Osteocyte (in vitro differentiated cells): Measurements from ENCODE around the gene CIBAR2. TPM values are rescaled to one million over a fixed set of nuclear protein-coding genes. Genes with fewer than 3 reads are reported as not detected.

ENCODE experiments used
- DNase-seq: peaks from one replicate; pipeline ENCODE4 v3.0.0; 2021; ENCODE audit warnings: mixed read lengths; ENCODE audit not compliant: unreplicated experiment; ENCODE audit errors: extremely low spot score
- H3K27ac Mint-ChIP-seq: one replicate; pipeline ENCODE4 v1.8.0; 2021; ENCODE audit warnings: mild to moderate bottlenecking, mixed read lengths; ENCODE audit not compliant: unreplicated experiment
- H3K27me3 Mint-ChIP-seq: one replicate; pipeline ENCODE4 v1.8.0; 2021; ENCODE audit warnings: mixed read lengths; ENCODE audit not compliant: unreplicated experiment
- H3K36me3 Mint-ChIP-seq: one replicate; pipeline ENCODE4 v1.8.0; 2021; ENCODE audit warnings: mixed read lengths; ENCODE audit not compliant: unreplicated experiment
- H3K4me1 Mint-ChIP-seq: one replicate; pipeline ENCODE4 v1.8.0; 2021; ENCODE audit warnings: mixed read lengths; ENCODE audit not compliant: unreplicated experiment
- H3K4me3 Mint-ChIP-seq: one replicate; pipeline ENCODE4 v1.8.0; 2021; ENCODE audit warnings: mild to moderate bottlenecking, moderate library complexity, mixed read lengths; ENCODE audit not compliant: unreplicated experiment
- H3K9me3 Mint-ChIP-seq: one replicate; pipeline ENCODE4 v1.8.0; 2021; ENCODE audit warnings: mixed read lengths; ENCODE audit not compliant: unreplicated experiment
- total RNA-seq: library from RNA; stranded (reverse); gene quantifications from 2 replicates; pipeline ENCODE4 v1.2.1, GENCODE V29; 2021
- TF ChIP-seq, protein P1 (sequence below): fragments of 200-600 bp; sonication (generic); IDR thresholded peaks from 2 replicates; pipeline ENCODE4 v1.5.0; 2021; ENCODE audit warnings: antibody characterized with exemption, mild to moderate bottlenecking, moderate library complexity

The CIBAR2 gene
- total RNA-seq, 1 donor from 2014 or later = not detected

DNA sequence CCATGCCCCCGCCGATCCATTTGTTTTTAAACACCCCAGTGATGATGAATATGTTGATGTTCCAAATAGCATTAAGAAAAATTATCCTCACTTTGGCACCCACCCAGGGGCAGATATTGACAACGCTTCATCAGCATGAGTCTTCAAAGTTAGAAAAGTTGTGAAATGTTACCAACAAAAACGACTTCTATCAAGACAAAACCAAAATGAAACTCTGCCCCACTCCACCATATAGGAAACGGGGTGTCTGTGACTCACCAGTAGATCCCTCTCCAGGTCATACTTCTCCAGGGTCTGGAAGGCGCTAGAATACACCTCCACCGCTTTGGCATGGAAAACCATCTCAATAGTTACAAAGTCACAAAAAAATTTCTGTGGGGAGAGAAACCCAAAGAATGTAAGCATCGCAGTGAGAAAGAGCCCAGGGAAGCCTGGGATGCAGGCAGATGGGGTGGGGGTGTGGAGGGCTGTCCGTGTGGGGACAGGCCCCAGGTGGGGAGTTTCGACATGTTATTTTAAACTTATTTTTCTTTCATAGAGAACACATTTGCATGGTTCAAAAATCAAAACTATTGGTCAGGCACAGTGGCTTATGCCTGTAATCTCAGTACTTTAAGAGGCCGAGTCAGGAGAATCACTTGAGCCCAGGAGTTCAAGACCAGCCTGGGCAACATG lies 10.2 kb downstream of the CIBAR2 start:
- Mint-ChIP-seq H3K4me3 (no peak overlapping the region), H3K4me1 (no peaks in the 10 kb centered on the region), H3K27me3 (peaks cover 21% of the 10 kb centered on the region), H3K36me3 (no peaks in the 10 kb centered on the region), H3K27ac (no peak overlapping the region), H3K9me3 (no peaks in the 10 kb centered on the region)
- TF ChIP-seq, protein P1, sequence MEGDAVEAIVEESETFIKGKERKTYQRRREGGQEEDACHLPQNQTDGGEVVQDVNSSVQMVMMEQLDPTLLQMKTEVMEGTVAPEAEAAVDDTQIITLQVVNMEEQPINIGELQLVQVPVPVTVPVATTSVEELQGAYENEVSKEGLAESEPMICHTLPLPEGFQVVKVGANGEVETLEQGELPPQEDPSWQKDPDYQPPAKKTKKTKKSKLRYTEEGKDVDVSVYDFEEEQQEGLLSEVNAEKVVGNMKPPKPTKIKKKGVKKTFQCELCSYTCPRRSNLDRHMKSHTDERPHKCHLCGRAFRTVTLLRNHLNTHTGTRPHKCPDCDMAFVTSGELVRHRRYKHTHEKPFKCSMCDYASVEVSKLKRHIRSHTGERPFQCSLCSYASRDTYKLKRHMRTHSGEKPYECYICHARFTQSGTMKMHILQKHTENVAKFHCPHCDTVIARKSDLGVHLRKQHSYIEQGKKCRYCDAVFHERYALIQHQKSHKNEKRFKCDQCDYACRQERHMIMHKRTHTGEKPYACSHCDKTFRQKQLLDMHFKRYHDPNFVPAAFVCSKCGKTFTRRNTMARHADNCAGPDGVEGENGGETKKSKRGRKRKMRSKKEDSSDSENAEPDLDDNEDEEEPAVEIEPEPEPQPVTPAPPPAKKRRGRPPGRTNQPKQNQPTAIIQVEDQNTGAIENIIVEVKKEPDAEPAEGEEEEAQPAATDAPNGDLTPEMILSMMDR = no peak
- DNase-seq = no peak

GRCh38 chr16:85100265-85100664 lies 12.0 kb downstream of the CIBAR2 start:
- H3K4me3 Mint-ChIP-seq = no peak overlapping the region
- TF ChIP-seq, protein P1 = no peak
- DNase-seq = no peak
- H3K27ac Mint-ChIP-seq = no peak overlapping the region
- H3K36me3 Mint-ChIP-seq = no peaks in the 10 kb centered on the region
- peaks cover 19% of the 10 kb centered on the region for H3K27me3 Mint-ChIP-seq
- H3K4me1 Mint-ChIP-seq = no peaks in the 10 kb centered on the region
- H3K9me3 Mint-ChIP-seq = no peaks in the 10 kb centered on the region

GRCh38 chr16:85098565-85098964 lies 13.7 kb downstream of the CIBAR2 start:
- Mint-ChIP-seq H3K27ac (no peak overlapping the region), H3K4me3 (no peak overlapping the region), H3K9me3 (no peaks in the 10 kb centered on the region), H3K4me1 (no peaks in the 10 kb centered on the region), H3K36me3 (no peaks in the 10 kb centered on the region), H3K27me3 (peaks cover 33% of the 10 kb centered on the region)
- TF ChIP-seq, protein P1 = no peak
- no peak for DNase-seq

DNA sequence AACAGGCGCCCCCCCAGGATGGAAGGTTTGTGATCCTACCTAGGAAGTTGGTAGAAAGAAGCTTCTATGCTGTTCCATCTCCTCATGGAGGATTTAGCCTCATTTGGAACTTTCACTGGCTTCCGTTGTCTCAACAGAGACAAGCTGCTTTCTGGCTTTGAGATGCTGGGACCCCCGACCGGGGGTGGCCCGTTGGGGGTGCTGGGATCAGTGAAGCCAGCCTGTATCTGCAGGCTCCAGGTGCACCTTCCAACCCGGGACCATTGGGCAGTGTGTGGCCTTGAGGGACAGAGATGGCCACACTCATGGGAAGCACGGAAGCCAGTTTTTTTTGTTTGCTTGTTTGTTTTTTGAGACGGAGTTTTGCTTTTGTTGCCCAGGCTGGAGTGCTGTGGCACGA lies 15.4 kb downstream of the CIBAR2 start:
- H3K27ac Mint-ChIP-seq = no peak overlapping the region
- no peaks in the 10 kb centered on the region for H3K9me3 Mint-ChIP-seq
- DNase-seq = no peak
- H3K36me3 Mint-ChIP-seq = no peaks in the 10 kb centered on the region
- H3K4me1 Mint-ChIP-seq = no peaks in the 10 kb centered on the region
- H3K27me3 Mint-ChIP-seq = peaks cover 32% of the 10 kb centered on the region
- TF ChIP-seq, protein P1 = no peak
- no peak overlapping the region for H3K4me3 Mint-ChIP-seq

GRCh38 chr16:85094812-85095211 lies 17.5 kb downstream of the CIBAR2 start:
- DNase-seq = no peak
- H3K4me1 Mint-ChIP-seq = no peaks in the 10 kb centered on the region
- no peak overlapping the region for H3K4me3 Mint-ChIP-seq
- no peak overlapping the region for H3K27ac Mint-ChIP-seq
- H3K9me3 Mint-ChIP-seq = no peaks in the 10 kb centered on the region
- H3K36me3 Mint-ChIP-seq = no peaks in the 10 kb centered on the region
- TF ChIP-seq, protein P1 = no peak
- H3K27me3 Mint-ChIP-seq = peaks cover 29% of the 10 kb centered on the region
